NCI-H460 (cell line): Measurements from ENCODE around the gene EHMT1. TPM values are rescaled to one million over a fixed set of nuclear protein-coding genes. Genes with fewer than 3 reads are reported as not detected.
A peak's percentile ranks its signal among the peaks of the same experiment; 100 is the strongest.
"Not testable (repeated sequence)": the region's sequence is repeated elsewhere in the genome, so short reads cannot be mapped to it uniquely, and the experiment has no call there.

Experiments
- DNase-seq: peaks from one replicate; pipeline ENCODE4 v3.0.0-alpha.2; 2016; ENCODE audit warnings: low read depth; ENCODE audit errors: extremely low read depth
- total RNA-seq: library from RNA; depleted of rRNA; stranded (reverse); fragments of >200 nt; shearing (Covaris generic); gene quantifications from 2 replicates; pipeline ENCODE4 v1.2.3, GENCODE V29; 2014

Gene EHMT1
- total RNA-seq, 1 experiment from 2014 or later, result 44.7 TPM

- no peak for DNase-seq
Observed at GRCh38 chr9:137590123-137590468, 28.7 kb upstream of the EHMT1 start.

DNA sequence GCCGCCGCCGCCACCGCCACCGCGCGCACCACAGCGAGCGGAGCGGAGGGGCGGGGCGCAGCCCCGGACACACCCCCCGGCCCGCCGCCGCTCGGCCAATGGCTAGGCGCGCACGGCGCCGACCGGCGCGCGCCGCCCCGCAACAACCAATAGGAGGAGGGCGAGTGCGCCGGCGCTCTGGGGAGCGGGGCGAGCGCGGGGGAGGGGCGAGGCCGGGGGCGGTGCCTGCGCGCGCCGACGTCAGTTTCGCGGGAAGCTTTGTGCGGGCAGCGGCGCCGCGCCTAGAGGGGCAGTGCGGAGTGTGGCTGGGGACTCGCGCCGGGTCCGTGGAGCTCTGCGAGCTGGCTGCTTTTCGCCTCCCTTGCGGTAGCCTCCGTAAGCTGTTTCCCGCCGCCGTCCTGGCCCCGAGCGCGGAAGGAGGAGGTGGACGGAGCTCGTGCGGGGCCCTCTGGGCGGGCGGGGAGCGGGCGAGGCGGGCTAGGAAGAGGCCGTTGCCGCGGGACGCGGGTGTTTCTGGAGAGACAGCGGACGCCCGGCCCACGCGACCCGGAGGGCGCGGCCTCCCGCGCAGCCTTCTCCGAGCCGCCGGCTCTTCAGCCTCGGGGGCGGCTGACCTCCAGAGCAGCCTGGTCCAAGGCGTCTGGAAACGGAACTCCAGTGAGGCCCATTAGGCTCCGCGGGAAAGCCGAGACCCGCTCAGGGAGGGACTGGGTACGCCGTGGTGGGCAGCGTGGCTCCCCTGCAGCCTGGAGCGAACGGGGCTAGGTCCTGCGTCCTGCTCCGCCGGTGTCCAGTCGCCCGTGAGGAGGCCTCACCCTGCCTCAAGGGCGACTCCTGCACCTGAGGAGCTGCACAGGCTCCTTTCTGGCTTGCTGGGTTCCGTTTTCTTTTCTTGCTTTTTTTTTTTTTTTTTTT lies 28.1 kb upstream of the EHMT1 start, which contains the start of gene ZMYND19:
TSS of gene ZMYND19 (minus strand) at position 44 of the 915 bp plus-strand sequence. CDS start 249 bp downstream, outside the sequence.
- DNase-seq, result peak; percentile 86

DNA sequence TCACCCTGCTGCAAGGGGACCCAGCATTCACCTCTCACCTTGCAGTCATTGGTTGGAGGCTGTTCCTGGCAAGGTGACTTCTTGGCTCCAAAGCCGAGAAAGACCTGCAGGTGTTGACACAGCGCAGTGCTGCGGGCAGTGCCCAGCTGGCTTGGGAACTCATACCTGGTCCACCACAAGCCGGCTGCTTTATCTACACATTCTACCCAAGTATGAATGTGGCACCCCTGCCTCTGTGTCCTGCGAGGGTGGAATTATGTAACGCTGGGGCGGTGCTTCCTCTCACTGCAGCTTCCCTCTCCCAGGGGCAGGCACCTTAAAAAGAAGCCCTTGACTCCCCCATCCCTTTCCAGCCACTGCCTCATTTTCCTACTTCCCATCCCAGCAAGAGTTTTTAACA lies 26.0 kb upstream of the EHMT1 start:
- DNase-seq, result no peak

DNA sequence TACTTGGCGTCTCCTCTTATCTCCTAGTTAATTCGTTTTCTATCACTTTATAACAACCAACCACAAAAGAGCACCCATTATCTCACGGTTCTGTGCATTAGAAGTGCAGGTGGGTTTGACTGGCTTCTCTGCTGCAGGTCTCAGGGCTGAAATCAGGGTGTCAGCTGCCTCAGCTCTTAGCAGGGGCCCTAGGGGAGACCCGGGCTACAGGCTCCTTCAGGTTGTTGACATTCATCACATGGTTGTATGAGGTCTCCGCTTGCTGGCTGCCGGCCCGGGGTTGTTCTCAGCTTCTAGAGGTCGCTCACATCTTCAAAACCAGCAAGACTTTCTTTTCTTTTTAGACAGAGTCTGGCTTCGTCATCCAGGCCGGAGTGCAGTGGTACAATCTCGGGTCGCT lies 25.6 kb upstream of the EHMT1 start:
- no peak for DNase-seq

GRCh38 chr9:137596577-137596976 lies 22.2 kb upstream of the EHMT1 start:
- not testable (repeated sequence) for DNase-seq

DNA sequence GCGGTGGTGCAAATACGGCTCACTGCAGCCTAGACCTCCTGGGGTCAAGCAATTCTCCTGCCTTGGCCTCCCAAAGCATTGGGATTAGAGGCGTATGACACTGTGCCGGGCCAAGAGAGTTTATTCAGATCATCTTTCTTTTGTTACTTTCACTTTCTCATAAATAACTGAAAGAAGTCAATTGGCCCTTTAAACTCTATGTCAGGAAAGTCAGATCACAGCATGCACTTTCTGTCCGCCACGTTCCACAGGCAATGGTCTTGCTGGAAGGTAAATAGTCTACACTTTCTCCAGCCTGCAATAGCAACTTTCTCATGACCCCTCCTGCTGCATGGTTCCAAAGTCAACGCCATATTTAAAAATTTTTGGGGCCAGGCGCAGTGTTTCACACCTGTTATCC lies 19.9 kb upstream of the EHMT1 start:
- DNase-seq, result no peak

GRCh38 chr9:137602661-137603060 lies 16.1 kb upstream of the EHMT1 start:
- DNase-seq, result no peak

- DNase-seq, result no peak
Observed at GRCh38 chr9:137603879-137604278, 14.9 kb upstream of the EHMT1 start.

GRCh38 chr9:137604345-137605086 lies 14.3 kb upstream of the EHMT1 start:
- DNase-seq, result no peak

DNA sequence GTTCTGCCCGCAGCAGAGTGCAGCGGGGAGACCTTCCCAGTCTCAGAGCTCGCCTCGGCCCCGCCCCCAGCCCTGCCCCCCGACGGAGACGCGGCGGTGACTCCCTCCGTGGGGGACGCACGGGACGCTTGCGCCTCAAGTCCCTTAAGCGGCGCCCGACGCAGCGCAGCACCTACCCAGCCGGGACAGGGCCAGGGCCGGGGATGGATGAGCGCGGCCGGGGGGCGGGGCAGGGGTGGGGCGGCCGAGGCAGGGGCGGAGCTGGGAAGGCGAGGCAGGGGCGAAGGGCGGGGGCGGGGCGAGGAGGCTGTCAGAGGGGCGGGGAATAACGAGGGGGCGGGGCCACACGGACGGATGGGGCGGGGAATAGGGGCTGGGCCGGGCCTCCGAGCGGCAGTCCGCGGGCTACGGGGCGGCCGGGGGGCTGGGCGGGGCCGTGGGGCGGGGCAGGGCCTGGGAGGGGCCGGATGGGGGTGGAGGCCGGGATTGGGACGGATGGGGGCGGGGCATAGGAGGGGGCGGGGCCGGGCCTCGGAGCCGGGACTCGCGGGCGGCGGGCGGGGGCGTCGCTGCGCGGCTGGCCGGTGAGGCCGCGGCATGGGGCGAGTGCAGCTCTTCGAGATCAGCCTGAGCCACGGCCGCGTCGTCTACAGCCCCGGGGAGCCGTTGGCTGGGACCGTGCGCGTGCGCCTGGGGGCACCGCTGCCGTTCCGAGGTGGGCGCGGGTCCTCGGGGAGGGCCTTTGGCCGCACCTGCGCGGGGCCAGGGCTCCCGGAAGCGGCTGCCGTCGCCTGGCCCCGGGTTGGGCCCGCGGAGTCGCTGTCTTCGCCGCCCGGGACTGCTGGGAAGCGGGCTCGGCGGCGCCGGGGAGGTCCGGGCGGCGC lies 13.4 kb upstream of the EHMT1 start, which contains the start of gene ARRDC1:
TSS of gene ARRDC1 (plus strand) at position 566 of the 884 bp plus-strand sequence. CDS start at position 598, 32 bp downstream.
- peak; percentile 90 for DNase-seq

GRCh38 chr9:137606005-137606621 lies 12.7 kb upstream of the EHMT1 start:
- no peak for DNase-seq

DNA sequence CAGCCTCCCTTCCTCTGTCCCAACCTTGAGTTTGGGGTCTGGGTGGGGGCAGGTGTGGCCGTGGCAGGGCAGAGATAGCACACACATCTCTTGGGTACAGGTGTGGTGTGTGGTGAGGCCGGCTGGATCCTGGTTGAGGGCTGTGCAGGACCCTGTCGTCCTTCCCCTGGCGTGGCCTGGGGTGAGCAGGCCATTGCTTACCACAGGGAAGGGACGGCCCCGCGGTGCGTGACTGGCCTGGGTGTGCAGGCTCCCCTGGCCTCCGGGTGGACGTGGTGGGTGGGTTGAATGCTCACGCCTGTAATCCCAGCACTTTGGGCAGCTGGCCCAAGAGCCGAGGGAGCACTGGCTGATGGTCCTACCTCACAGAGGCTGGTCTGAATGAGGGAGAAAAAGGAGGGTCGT lies 12.1 kb upstream of the EHMT1 start:
- no peak for DNase-seq

DNA sequence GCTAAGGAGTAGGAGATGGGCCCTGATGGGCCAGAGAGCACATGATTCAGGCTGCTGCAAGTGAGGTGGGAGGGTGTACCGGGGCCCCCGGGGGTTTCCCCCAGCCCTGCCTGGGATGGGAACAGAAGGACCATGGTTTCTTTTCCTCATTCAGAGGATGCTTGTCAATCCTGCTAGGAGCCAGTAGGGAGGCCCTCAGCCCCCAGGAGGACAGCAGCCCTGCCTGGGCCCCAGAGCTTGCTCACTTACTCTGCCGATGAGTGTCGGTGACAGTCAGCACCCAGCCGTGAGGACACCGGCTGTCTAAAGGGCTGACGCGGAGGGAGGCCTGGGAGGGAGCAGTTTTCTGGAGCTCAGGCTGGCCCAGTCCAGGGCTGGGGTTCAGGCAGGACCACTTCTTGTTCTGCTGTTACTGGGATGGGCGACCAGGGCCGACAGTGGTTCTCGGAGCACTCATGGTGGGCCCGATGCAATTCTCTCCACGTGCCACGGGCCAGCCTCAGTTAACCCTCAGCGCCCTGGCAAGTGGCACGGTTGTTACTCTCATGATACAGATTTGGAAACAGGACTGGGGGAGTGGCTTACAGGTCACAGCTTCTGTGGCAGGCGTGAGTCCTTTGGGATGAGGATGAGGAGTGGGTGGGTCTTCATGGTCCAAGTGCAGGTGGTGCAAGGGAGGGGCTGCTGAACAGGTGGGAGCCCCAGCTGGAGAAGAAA lies 11.5 kb upstream of the EHMT1 start:
- no peak for DNase-seq

DNA sequence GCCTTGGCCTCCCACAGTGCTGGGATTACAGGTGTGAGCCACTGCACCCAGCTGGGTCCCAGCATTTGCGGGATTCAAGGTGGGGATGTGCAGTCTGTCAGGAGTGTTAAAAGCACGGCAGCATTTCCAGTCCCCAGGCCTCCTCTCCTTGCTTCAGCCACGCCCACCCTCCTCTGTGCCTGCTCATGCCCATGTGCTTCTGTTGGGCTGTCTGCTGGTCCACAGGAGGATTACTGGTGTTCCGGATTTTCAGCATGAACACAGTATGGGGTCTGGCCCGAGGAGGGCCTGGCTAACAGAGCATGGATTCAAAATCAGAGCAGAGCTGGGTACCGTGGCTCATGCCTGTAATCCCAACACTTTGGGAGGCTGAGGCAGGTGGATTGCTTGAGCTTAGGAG lies 7.9 kb upstream of the EHMT1 start:
- DNase-seq, result no peak

DNA sequence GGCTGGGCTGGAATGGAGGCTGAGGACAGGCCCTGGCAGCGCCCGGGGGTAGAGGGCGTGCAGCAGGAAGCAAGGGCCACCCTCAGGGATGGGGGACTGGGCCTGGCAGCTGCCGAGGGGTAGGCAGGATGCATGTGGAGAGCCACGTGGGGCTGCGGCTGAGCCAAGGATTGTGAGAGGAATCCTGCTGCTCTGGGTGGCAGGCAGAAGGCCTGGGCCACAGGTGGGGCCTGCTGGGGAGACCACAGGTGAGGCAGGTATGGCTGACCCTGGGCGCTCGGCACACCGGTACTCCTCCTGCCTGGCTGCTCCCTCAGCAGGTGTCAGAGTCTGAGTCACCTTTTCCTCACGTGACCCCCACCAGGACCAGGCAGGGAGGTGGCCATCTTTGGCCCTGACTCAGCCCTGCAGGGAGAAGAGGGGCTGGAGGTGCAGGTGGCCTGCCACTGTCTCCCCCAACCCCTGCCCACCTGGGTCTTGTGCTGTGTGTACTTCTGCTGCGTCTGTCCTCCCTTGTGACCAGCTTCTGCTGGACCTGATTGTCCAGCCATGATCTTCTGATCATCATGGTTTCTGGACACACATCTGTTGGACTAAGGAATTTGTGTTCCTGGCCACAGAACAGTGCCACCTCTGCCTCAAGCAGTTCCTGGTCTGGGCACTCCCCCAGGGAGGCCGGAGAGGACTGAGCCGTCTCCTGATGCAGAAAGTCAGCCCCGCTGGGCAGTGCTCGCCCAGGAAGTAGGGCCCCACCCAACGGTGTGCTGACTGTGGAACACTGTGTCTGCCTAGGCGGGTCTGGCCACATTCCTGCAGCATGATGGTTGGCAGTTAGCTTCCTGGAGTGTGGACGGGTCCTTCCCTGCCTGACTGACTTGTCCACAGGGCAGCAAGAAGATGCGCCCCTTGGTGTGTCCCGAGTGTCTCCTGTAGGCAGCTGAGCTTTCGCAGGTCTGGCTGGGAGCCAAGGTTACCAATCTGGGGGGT lies 6.9 kb upstream of the EHMT1 start:
- DNase-seq, result peak; percentile 88

GRCh38 chr9:137612741-137613142 lies 6.1 kb upstream of the EHMT1 start:
- no peak for DNase-seq

GRCh38 chr9:137613259-137613658 lies 5.5 kb upstream of the EHMT1 start:
- DNase-seq, result no peak
